HG03457 (cell line): ENCODE measurements around the gene PCID2.

Experiments
- ATAC-seq: cut with Tn5 transposase; IDR thresholded peaks from one replicate; pipeline ENCODE4 v1.9.1; 2021; ENCODE audit warnings: moderate number of reproducible peaks; ENCODE audit not compliant: unreplicated experiment

PCID2 gene

GRCh38 chr13:113135281-113135760 lies 73.1 kb downstream of the PCID2 start:
- no peak for ATAC-seq

GRCh38 chr13:113129921-113130750 lies 78.3 kb downstream of the PCID2 start:
- ATAC-seq = no peak

DNA sequence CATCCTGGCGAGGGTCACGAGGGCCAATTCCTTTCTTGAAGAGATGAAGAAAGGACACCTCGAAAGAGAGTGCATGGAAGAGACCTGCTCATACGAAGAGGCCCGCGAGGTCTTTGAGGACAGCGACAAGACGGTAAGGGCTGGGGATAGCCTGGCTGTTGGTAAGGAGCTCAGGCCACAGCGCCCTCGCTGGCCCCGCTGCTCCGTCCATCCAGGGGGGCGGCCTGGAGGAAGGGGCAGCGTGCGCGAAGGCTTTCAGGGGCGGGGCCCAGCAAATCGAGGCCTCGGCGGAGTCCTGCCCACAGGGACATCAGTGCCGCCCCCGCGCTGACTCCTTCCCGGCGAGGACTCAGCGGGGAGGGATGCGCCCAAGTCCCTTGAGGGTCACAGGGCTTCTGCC lies 79.0 kb downstream of the PCID2 start:
- ATAC-seq = no peak
